Activated B cell treated with CpG ODN at 0.5 μM for 24 hours (primary cell): ENCODE data around the gene LDHA. TPM values are rescaled to one million over a fixed set of nuclear protein-coding genes. Genes with fewer than 3 reads are reported as not detected.

ENCODE experiments used
- ATAC-seq: fragments of 200-7000 bp; cut with Tn5 transposase; one replicate; pipeline ENCODE4 v1.10.0; 2021; ENCODE audit warnings: low read depth, mild to moderate bottlenecking, moderate library complexity
- CTCF ChIA-PET: fragments of 350-600 bp; sonication (Branson Sonifier 250); formaldehyde crosslinking; loops from one replicate; lab custom pipeline; 2021; ENCODE audit warnings: antibody characterized with exemption; lab: Charles Lee
- POLR2A ChIA-PET: fragments of 350-600 bp; sonication (Branson Sonifier 250); formaldehyde crosslinking; loops from one replicate; lab custom pipeline; 2021; ENCODE audit warnings: antibody characterized with exemption; lab: Charles Lee
- DNase-seq: peaks from one replicate; pipeline ENCODE4 v3.0.0; 2022
- H3K27ac Mint-ChIP-seq: one replicate; pipeline ENCODE4 v1.8.0; 2020; ENCODE audit warnings: mixed read lengths
- H3K27me3 Mint-ChIP-seq: one replicate; pipeline ENCODE4 v1.8.0; 2021; ENCODE audit warnings: mixed read lengths
- H3K36me3 Mint-ChIP-seq: one replicate; pipeline ENCODE4 v1.8.0; 2021; ENCODE audit warnings: low read depth, mixed read lengths
- H3K4me1 Mint-ChIP-seq: one replicate; pipeline ENCODE4 v1.8.0; 2021; ENCODE audit warnings: mixed read lengths
- H3K4me3 Mint-ChIP-seq: one replicate; pipeline ENCODE4 v1.8.0; 2020; ENCODE audit warnings: mild to moderate bottlenecking, mixed read lengths
- H3K9me3 Mint-ChIP-seq: one replicate; pipeline ENCODE4 v1.8.0; 2020; ENCODE audit warnings: mixed read lengths
- CTCF ChIP-seq: fragments of 200-600 bp; IDR thresholded peaks from one replicate; pipeline ENCODE4 v1.8.0; 2022; ENCODE audit warnings: antibody characterized with exemption, mild to moderate bottlenecking
- intact Hi-C: fragments of 100-400 bp; cut with micrococcal nuclease; formaldehyde crosslinking; loops from one replicate; pipeline ENCODE4 v1.15.1; 2024
- total RNA-seq: library from RNA; stranded (reverse); gene quantifications from 2 replicates; pipeline ENCODE4 v1.2.3, GENCODE V29; 2022

The LDHA gene
- 282 and 287 TPM in 2 replicates for total RNA-seq

DNA sequence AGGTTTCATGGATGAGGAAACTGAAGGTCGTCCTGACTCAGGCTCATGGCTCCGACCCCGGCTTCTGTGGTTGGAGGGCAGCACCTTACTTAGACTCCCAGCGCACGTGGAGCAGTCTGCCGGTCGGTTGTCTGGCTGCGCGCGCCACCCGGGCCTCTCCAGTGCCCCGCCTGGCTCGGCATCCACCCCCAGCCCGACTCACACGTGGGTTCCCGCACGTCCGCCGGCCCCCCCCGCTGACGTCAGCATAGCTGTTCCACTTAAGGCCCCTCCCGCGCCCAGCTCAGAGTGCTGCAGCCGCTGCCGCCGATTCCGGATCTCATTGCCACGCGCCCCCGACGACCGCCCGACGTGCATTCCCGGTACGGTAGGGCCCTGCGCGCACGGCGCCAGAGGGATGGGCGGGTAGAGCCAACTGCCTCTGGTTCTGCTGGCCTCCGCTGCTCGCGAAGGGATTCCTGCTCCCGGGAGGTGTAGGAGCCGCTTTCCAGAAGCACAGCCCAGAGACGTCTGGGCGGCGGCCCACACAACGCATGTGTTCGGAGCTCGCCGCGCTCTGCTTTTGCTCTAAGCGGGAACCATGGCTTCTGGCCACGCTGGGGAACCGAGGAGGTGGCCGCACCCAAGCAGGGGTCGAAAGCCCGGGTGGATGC, at the start of gene LDHA:
LDHA (plus strand) TSS at position 289 of the 653 bp plus-strand sequence. CDS start 2,280 bp downstream, outside the sequence.
- Mint-ChIP-seq H3K27me3 (no peaks in the 10 kb centered on the region), H3K9me3 (no peaks in the 10 kb centered on the region), H3K27ac (peak within 1 kb of the TSS; percentile 91), H3K4me1 (peaks cover 18% of the 10 kb centered on the region), H3K36me3 (peaks cover 44% of the 10 kb centered on the region), H3K4me3 (peak within 1 kb of the TSS; percentile 96)
- ChIA-PET POLR2A (interaction anchor here (0.6 to 6.5 kb wide), 28 partner anchors 10 to 1316 kb away, joined by 3 to 154 read pairs (median 5); partner anchors contain the start of genes GTF2H1, HPS5, SAA1 and SAAL1), CTCF (interaction anchor here (0.5 to 1.7 kb wide), 8 partner anchors 10 to 328 kb away, joined by 3 to 11 read pairs (median 3); partner anchors contain the start of genes HPS5 and TSG101)
- TF ChIP-seq CTCF: no peak
- DNase-seq (peak; percentile 95), ATAC-seq (peak; percentile 77)
- intact Hi-C loops: loop anchor here (1.0 to 10.0 kb wide), 7 partner anchors 10 to 1970 kb away; partner anchors contain the start of genes GTF2H1, HPS5, HTATIP2 and IGSF22

DNA sequence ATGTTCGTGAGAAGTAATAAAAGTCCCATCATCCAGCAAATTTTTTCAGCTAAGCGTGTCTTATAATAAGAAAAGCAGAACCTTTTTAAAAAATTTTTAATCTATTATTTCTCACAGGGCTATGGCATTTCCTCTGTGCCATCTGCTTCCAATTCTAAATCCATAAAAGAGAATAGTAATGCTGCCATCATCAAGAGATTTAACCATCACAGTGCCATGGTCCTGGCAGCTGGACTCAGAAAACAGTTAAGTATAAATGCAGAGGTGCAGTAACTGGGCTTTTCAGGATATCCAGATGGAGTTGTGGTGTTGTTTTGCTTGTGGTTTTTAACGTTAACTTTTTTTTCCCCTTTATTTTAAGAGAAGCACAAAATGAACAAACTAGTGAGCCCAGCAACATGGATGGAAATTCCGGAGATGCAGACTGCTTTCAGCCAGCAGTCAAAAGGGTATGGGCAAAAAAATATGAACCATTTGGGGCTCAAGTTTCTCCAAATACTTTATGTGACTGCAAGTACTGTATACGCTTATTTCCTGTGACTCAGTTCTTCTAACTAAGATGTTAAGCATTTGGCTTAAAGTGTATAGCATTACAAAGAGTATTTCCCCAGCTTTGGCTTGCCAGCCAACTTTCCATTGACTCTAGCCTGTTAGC, 46.8 kb upstream of the LDHA start:
- Mint-ChIP-seq H3K36me3 (peaks cover 67% of the 10 kb centered on the region), H3K27me3 (no peaks in the 10 kb centered on the region), H3K27ac (no peak overlapping the region), H3K9me3 (no peaks in the 10 kb centered on the region), H3K4me1 (no peaks in the 10 kb centered on the region), H3K4me3 (no peak overlapping the region)
- ATAC-seq (no peak), DNase-seq (no peak)
- POLR2A ChIA-PET: no interaction called here
- no peak for TF ChIP-seq CTCF
- CTCF ChIA-PET: interaction anchor here (1.1 kb wide), 1 partner anchor 232 kb away, joined by 4 read pairs; no protein-coding TSS in a partner anchor
- intact Hi-C loops: no loop called here

DNA sequence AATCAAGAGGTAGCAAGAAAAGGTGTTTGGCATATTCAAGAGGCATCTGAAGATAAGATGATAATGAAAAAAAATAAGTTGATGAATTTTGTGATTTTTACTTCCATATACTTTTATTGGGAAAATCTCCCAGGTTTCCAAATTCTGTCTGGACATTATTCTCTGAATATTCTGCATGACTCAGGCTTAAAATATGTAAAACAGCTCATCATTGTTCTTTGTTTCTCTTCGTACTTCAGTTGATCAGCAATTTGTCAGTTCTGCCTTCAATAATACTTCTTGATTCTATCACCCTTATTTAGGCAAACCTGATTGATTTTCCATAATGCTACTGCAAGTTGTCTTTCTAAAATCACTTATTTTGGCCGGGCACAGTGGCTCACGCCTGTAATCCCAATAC, 41.8 kb upstream of the LDHA start:
- no peak for TF ChIP-seq CTCF
- DNase-seq (no peak), ATAC-seq (no peak)
- Mint-ChIP-seq H3K9me3 (no peaks in the 10 kb centered on the region), H3K27me3 (no peaks in the 10 kb centered on the region), H3K4me1 (no peaks in the 10 kb centered on the region), H3K27ac (no peak overlapping the region), H3K36me3 (peaks cover 74% of the 10 kb centered on the region), H3K4me3 (no peak overlapping the region)
- CTCF ChIA-PET: no interaction called here
- POLR2A ChIA-PET: no interaction called here
- intact Hi-C loops: no loop called here

DNA sequence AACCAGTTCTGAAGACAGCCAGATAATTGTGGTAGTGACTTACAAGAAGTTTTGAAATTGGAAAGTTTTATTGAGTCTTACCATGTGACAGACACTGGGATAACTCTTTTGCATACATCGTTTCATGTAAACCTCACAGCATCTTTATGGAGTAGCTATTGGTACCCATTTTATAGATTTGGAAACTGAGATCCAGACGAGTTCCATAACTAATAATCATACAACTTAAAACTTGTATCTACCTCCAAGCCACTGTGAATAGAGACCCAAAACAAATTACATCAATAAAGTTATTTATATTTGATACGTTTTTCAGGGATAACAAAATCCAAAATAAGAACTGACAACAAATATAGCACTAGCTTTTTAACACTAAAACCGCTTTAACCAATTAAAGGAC, 35.7 kb upstream of the LDHA start:
- DNase-seq (no peak), ATAC-seq (no peak)
- Mint-ChIP-seq H3K4me3 (no peak overlapping the region), H3K36me3 (peaks cover 73% of the 10 kb centered on the region), H3K27ac (no peak overlapping the region), H3K27me3 (no peaks in the 10 kb centered on the region), H3K4me1 (no peaks in the 10 kb centered on the region), H3K9me3 (no peaks in the 10 kb centered on the region)
- ChIA-PET CTCF (no interaction called here), POLR2A (interaction anchor here (1.1 kb wide), 1 partner anchor 37 kb away, joined by 3 read pairs; no protein-coding TSS in a partner anchor)
- TF ChIP-seq CTCF: no peak
- intact Hi-C loops: no loop called here

DNA sequence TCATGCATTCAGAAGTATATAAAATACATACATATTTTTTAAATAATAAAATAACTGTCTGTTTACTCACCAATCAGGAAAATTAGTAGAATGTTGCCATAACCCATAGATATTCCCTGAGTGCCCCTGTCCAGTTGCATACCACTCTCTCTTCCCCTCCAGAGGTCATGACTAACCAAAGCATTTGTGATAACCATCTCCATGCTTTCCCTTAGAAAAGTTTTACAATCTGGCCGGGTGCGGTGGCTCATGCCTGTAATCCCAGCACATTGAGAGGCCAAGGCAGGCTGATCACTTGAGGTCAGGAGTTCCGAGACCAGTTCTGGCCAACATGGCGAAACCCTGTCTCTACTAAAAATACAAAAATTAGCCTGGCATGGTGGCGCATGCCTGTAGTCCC, 33.2 kb upstream of the LDHA start:
- no peak for DNase-seq
- Mint-ChIP-seq H3K27me3 (no peaks in the 10 kb centered on the region), H3K36me3 (peaks cover 76% of the 10 kb centered on the region), H3K4me1 (no peaks in the 10 kb centered on the region), H3K27ac (no peak overlapping the region), H3K9me3 (no peaks in the 10 kb centered on the region), H3K4me3 (no peak overlapping the region)
- POLR2A ChIA-PET: no interaction called here
- TF ChIP-seq CTCF: no peak
- no peak for ATAC-seq
- intact Hi-C loops: no loop called here
- CTCF ChIA-PET: no interaction called here
